Erythroblast (primary cell): ENCODE data around the gene PHF12.

Source experiments
- GATA1 ChIP-seq: IDR thresholded peaks from 2 replicates; pipeline ENCODE4 v1.6.1; 2011; ENCODE audit warnings: low read depth, mild to moderate bottlenecking, control low read depth, low read length, moderate library complexity
- POLR2A ChIP-seq: IDR thresholded peaks from 2 replicates; pipeline ENCODE4 v1.6.1; 2011; ENCODE audit warnings: mild to moderate bottlenecking, low read length

DNA sequence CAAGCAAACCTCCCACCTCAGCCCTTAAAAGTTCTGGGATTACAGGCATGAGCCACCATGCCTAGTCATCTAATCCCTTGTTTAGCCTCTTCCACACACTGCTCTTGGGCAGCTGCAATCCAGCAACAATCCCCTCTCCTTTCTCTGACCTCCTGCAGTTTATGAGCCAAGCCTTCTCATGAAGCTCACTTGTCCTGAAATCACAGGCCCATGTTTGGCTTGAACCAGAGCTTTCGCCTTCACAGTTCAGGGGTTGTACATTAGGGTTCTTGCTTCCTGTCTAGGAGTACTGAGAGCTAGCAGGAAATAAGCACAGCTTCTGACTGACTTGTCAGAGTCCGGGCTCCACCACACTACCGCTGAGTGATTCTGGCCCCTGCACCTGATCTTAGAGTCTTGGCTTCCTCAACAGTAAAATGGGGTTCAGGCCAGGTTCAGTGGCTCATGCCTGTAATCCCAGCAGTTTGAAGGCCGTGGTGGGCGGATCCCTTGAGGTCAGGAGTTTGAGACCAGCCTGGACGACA, 80.2 kb downstream of the PHF12 start:
- no peak for TF ChIP-seq POLR2A
- no peak for TF ChIP-seq GATA1
